Fibroblast of skin of right biceps (primary cell): Measurements from ENCODE around the gene RAP1GAP2.
"Not testable (repeated sequence)": the region's sequence is repeated elsewhere in the genome, so short reads cannot be mapped to it uniquely, and the experiment has no call there.

Experiments used
- DNase-seq: peaks from one replicate; pipeline ENCODE4 v3.0.0-alpha.2; 2013

RAP1GAP2 gene

GRCh38 chr17:3030852-3031470, 234.7 kb downstream of the RAP1GAP2 start:
- not testable (repeated sequence) for DNase-seq

- no peak for DNase-seq
Observed at GRCh38 chr17:3032258-3033247, 236.3 kb downstream of the RAP1GAP2 start.

GRCh38 chr17:3033248-3033640, 237.0 kb downstream of the RAP1GAP2 start:
- no peak for DNase-seq

GRCh38 chr17:3033741-3034577, 237.7 kb downstream of the RAP1GAP2 start:
- DNase-seq: no peak

GRCh38 chr17:3034578-3034920, 238.3 kb downstream of the RAP1GAP2 start:
- DNase-seq: no peak

- DNase-seq: no peak
Observed at GRCh38 chr17:3035256-3035967, 239.2 kb downstream of the RAP1GAP2 start.

GRCh38 chr17:3035968-3036280, 239.7 kb downstream of the RAP1GAP2 start:
- no peak for DNase-seq

GRCh38 chr17:3036800-3037199, 240.6 kb downstream of the RAP1GAP2 start:
- no peak for DNase-seq

- peak; percentile 9 for DNase-seq
Observed at GRCh38 chr17:3037259-3037658, 241.0 kb downstream of the RAP1GAP2 start.

GRCh38 chr17:3038941-3039340, 242.7 kb downstream of the RAP1GAP2 start:
- DNase-seq: no peak

- DNase-seq: no peak
Observed at GRCh38 chr17:3039736-3040135, 243.5 kb downstream of the RAP1GAP2 start.

GRCh38 chr17:3040882-3041281, 244.6 kb downstream of the RAP1GAP2 start:
- DNase-seq: no peak

- DNase-seq: no peak
Observed at GRCh38 chr17:3043737-3044365, 247.6 kb downstream of the RAP1GAP2 start.

GRCh38 chr17:3046753-3047152, 250.5 kb downstream of the RAP1GAP2 start:
- DNase-seq: no peak

- DNase-seq: peak; percentile 97
Observed at GRCh38 chr17:3048727-3049471, 252.7 kb downstream of the RAP1GAP2 start.

- DNase-seq: no peak
Observed at GRCh38 chr17:3049705-3050295, 253.6 kb downstream of the RAP1GAP2 start.

GRCh38 chr17:3054868-3055267, 258.6 kb downstream of the RAP1GAP2 start:
- DNase-seq: not testable (repeated sequence)

- DNase-seq: not testable (repeated sequence)
Observed at GRCh38 chr17:3062824-3063377, 266.7 kb downstream of the RAP1GAP2 start.

- DNase-seq: not testable (repeated sequence)
Observed at GRCh38 chr17:3063507-3063906, 267.3 kb downstream of the RAP1GAP2 start, which contains the start of gene OR1D5. OR1D5 (minus strand) TSS chr17:3063607; CDS start chr17:3063607, 0 bp downstream.

GRCh38 chr17:3065192-3065591, 269.0 kb downstream of the RAP1GAP2 start:
- not testable (repeated sequence) for DNase-seq

- not testable (repeated sequence) for DNase-seq
Observed at GRCh38 chr17:3073850-3074249, 277.6 kb downstream of the RAP1GAP2 start.
